CD4-positive, CD25-positive, alpha-beta regulatory T cell (primary cell): Measurements from ENCODE around the gene GLOD5. TPM values are rescaled to one million over a fixed set of nuclear protein-coding genes. Genes with fewer than 3 reads are reported as not detected.

Source experiments
- polyA plus RNA-seq, 4 donors: library from polyadenylated mRNA; unstranded; fragments of 300-500 nt; fragmentation: Illumina TruSeq; gene quantifications; one replicate each; pipeline ENCODE4 v1.2.3, GENCODE V29; 2021
- total RNA-seq: library from RNA; stranded (reverse); gene quantifications from one replicate; pipeline ENCODE4 v1.2.3, GENCODE V29; 2022

The GLOD5 gene
- total and polyA plus RNA-seq, 5 donors from 2014 or later: not detected

Other genes with a start within 250 kb of the GLOD5 start
- 56.8 TPM for gene EBP, start 239.9 kb upstream of the GLOD5 start, total RNA-seq
- gene EBP, start 239.9 kb upstream of the GLOD5 start, polyA plus RNA-seq: 100 to 1,000 TPM in 3 of 4 donors, 10 to 100 TPM in 1; 88.4 to 126 (median 109) TPM
- gene TBC1D25, start 222.0 kb upstream of the GLOD5 start, total RNA-seq: 32.5 TPM
- 10 to 100 TPM; 14.9 to 18.3 (median 16.9) TPM for gene TBC1D25, start 222.0 kb upstream of the GLOD5 start, polyA plus RNA-seq
- 309 TPM for gene RBM3, start 187.3 kb upstream of the GLOD5 start, total RNA-seq
- gene RBM3, start 187.3 kb upstream of the GLOD5 start, polyA plus RNA-seq: 100 to 1,000 TPM; 192 to 258 (median 219) TPM
- gene WDR13, start 164.3 kb upstream of the GLOD5 start, total RNA-seq: 45.8 TPM
- gene WDR13, start 164.3 kb upstream of the GLOD5 start, polyA plus RNA-seq: 10 to 100 TPM; 33.4 to 53.7 (median 46.0) TPM
- 101 TPM for gene WAS, start 77.9 kb upstream of the GLOD5 start, total RNA-seq
- gene WAS, start 77.9 kb upstream of the GLOD5 start, polyA plus RNA-seq: 10 to 100 TPM; 12.4 to 21.8 (median 20.3) TPM
- 8.0 TPM for gene SUV39H1, start 65.0 kb upstream of the GLOD5 start, total RNA-seq
- 10 to 100 TPM; 10.8 to 15.7 (median 13.3) TPM for gene SUV39H1, start 65.0 kb upstream of the GLOD5 start, polyA plus RNA-seq
- gene GATA1, start 24.8 kb downstream of the GLOD5 start, total RNA-seq: 0.67 TPM
- gene GATA1, start 24.8 kb downstream of the GLOD5 start, polyA plus RNA-seq: not detected
- 86.6 TPM for gene HDAC6, start 40.3 kb downstream of the GLOD5 start, total RNA-seq
- 10 to 100 TPM; 12.6 to 22.0 (median 17.7) TPM for gene HDAC6, start 40.3 kb downstream of the GLOD5 start, polyA plus RNA-seq
- gene ERAS, start 64.8 kb downstream of the GLOD5 start, total RNA-seq: not detected
- gene ERAS, start 64.8 kb downstream of the GLOD5 start, polyA plus RNA-seq: not detected
- 2.6 TPM for gene PCSK1N, start 73.9 kb downstream of the GLOD5 start, total RNA-seq
- gene PCSK1N, start 73.9 kb downstream of the GLOD5 start, polyA plus RNA-seq: 1 to 10 TPM; 1.4 to 9.2 (median 4.4) TPM
- gene TIMM17B, start 136.0 kb downstream of the GLOD5 start, total RNA-seq: 31.4 TPM
- gene TIMM17B, start 136.0 kb downstream of the GLOD5 start, polyA plus RNA-seq: 10 to 100 TPM; 47.6 to 65.1 (median 55.2) TPM
- gene PQBP1, start 136.2 kb downstream of the GLOD5 start, total RNA-seq: 70.0 TPM
- gene PQBP1, start 136.2 kb downstream of the GLOD5 start, polyA plus RNA-seq: 10 to 100 TPM; 83.7 to 98.9 (median 95.8) TPM
- 50.0 TPM for gene SLC35A2, start 149.9 kb downstream of the GLOD5 start, total RNA-seq
- gene SLC35A2, start 149.9 kb downstream of the GLOD5 start, polyA plus RNA-seq: 10 to 100 TPM in 2 of 4 donors, 1 to 10 TPM in 2; 7.4 to 13.8 (median 9.0) TPM
- gene PIM2, start 157.3 kb downstream of the GLOD5 start, total RNA-seq: 391 TPM
- 100 to 1,000 TPM; 475 to 549 (median 501) TPM for gene PIM2, start 157.3 kb downstream of the GLOD5 start, polyA plus RNA-seq
- 110 TPM for gene OTUD5, start 195.9 kb downstream of the GLOD5 start, total RNA-seq
- gene OTUD5, start 195.9 kb downstream of the GLOD5 start, polyA plus RNA-seq: 10 to 100 TPM; 20.2 to 38.2 (median 26.4) TPM
- gene KCND1, start 210.1 kb downstream of the GLOD5 start, total RNA-seq: 2.3 TPM
- gene KCND1, start 210.1 kb downstream of the GLOD5 start, polyA plus RNA-seq: under 1 TPM; 0.05 to 0.11 (median 0.07) TPM
- 126 TPM for gene GRIPAP1, start 240.5 kb downstream of the GLOD5 start, total RNA-seq
- 10 to 100 TPM in 1 of 4 donors, 1 to 10 TPM in 3; 8.3 to 10.6 (median 9.2) TPM for gene GRIPAP1, start 240.5 kb downstream of the GLOD5 start, polyA plus RNA-seq